Cardiac fibroblast (primary cell): ENCODE results near the gene MAST3.
A peak's percentile ranks its signal among the peaks of the same experiment; 100 is the strongest.

Experiments used
- DNase-seq, 2 donors: peaks; one replicate each; pipeline versions ENCODE4 v3.0.0 to v3.0.0-alpha.2; 2010; ENCODE audit warnings: low read depth in 2 of 2
- H3K4me3 ChIP-seq, 2 donors: replicated peaks in 1 of 2; 1 replicate in 1 of 2; 2 replicates in 1 of 2; pipeline ENCODE4 v1.5.1; 2011; ENCODE audit warnings: low read depth in 2 of 2, low read length in 2 of 2, mild to moderate bottlenecking in 2 of 2, moderate library complexity in 1 of 2
- CTCF ChIP-seq: IDR thresholded peaks from one replicate; pipeline ENCODE4 v1.5.1; 2011; ENCODE audit warnings: low read depth, mild to moderate bottlenecking, low read length, inconsistent platforms

The MAST3 gene

GRCh38 chr19:18096258-18096657 lies 1.3 kb upstream of the MAST3 start:
- no peak overlapping the region for H3K4me3 ChIP-seq
- DNase-seq, result no peak
- no peak for TF ChIP-seq CTCF

GRCh38 chr19:18097993-18098890 lies 664 bp downstream of the MAST3 start:
- TF ChIP-seq CTCF, result no peak
- peak overlapping the region; percentile 56 to 58 for H3K4me3 ChIP-seq
- DNase-seq, result no peak

- no peak for DNase-seq
- no peak overlapping the region for H3K4me3 ChIP-seq
- no peak for TF ChIP-seq CTCF
These were observed 1.5 kb downstream of the MAST3 start for GRCh38 chr19:18098891-18099622.

GRCh38 chr19:18099623-18099995 lies 2.0 kb downstream of the MAST3 start:
- TF ChIP-seq CTCF, result no peak
- no peak for DNase-seq
- H3K4me3 ChIP-seq, result no peak overlapping the region

- TF ChIP-seq CTCF, result no peak
- no peak for DNase-seq
- no peak overlapping the region for H3K4me3 ChIP-seq
These were observed 3.1 kb downstream of the MAST3 start for GRCh38 chr19:18100710-18101109.

GRCh38 chr19:18101268-18101667 lies 3.7 kb downstream of the MAST3 start:
- TF ChIP-seq CTCF, result no peak
- no peak for DNase-seq
- no peak overlapping the region for H3K4me3 ChIP-seq
